Fibroblast of lung (primary cell): ENCODE measurements around the gene LRRC3.

Source experiments
- CTCF ChIP-seq, 2 donors: IDR thresholded peaks in 1 of 2; conservative IDR thresholded peaks in 1 of 2; 1 replicate in 1 of 2; 2 replicates in 1 of 2; pipeline ENCODE4 v1.5.1; 2011 to 2012; ENCODE audit warnings: low read length in 2 of 2, control low read depth in 1 of 2, inconsistent platforms in 1 of 2, low read depth in 1 of 2, mild to moderate bottlenecking in 1 of 2
- EZH2 ChIP-seq: IDR thresholded peaks from 2 replicates; pipeline ENCODE4 v1.5.1; 2012; ENCODE audit warnings: low read length, control low read depth, mild to moderate bottlenecking; ENCODE audit errors: missing control alignments

GRCh38 chr21:44502171-44502958 is 47.1 kb downstream of the LRRC3 start:
- TF ChIP-seq CTCF (conservative IDR thresholded peaks at IDR 0.05 in 1 of 2, IDR thresholded peaks at IDR 0.05 in 1 of 2; ENCODE audit: low read depth in 1 of 2, low read length in 2 of 2) (no peak), EZH2 (no peak)
